IPS-NIHi7 (cell line): ENCODE data around the gene TRAPPC5.

Source experiments
- DNase-seq: peaks from one replicate; pipeline ENCODE4 v3.0.0; 2012; ENCODE audit warnings: mixed read lengths; ENCODE audit errors: extremely low spot score

The TRAPPC5 gene

DNA sequence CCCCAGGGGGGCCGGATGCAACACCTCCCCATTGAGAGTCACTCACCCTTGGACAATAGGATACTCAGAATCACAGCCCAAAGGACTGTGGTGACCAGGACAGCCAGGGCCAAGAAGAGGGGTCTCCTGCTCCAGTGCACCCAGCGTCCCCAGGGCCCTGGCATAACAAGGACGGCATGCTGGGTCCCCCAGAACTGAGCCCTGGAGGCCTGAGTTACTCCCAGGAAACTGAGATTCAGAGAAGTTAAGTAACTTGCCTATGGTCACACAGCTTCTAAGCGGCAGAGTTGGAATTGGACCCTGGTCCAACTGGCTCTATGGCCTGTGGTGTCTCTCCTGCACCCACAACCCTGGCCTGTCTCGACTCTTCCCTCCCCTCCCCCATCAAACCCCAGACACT lies 51.0 kb downstream of the TRAPPC5 start:
- DNase-seq = no peak

DNA sequence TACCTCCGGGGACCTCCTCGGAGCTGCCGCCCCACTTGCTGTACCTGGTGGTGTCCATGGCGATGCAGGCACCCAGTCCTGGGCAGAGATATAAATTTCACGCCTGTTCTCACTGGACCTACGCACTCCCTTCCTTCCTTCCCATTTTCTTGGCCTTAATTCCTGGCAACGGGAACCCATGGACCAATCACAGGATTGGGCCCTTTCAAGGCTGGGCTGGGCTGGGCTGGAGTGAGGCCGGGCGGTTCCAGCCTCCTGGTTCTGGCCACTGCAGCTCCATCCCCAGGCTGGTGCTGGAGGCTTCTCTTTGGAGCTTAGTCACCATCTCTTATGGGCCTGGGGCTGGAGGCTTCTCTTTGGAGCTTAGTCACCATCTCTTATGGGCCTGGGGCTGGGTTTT lies 51.4 kb downstream of the TRAPPC5 start, which contains the start of gene CLEC4G:
Gene CLEC4G, minus strand, starts transcription at position 66 of the 400 bp plus-strand sequence. Its CDS starts 8 bp downstream, at position 58.
- DNase-seq = no peak

- no peak for DNase-seq
These were observed 52.7 kb downstream of the TRAPPC5 start for GRCh38 chr19:7733376-7733775.

DNA sequence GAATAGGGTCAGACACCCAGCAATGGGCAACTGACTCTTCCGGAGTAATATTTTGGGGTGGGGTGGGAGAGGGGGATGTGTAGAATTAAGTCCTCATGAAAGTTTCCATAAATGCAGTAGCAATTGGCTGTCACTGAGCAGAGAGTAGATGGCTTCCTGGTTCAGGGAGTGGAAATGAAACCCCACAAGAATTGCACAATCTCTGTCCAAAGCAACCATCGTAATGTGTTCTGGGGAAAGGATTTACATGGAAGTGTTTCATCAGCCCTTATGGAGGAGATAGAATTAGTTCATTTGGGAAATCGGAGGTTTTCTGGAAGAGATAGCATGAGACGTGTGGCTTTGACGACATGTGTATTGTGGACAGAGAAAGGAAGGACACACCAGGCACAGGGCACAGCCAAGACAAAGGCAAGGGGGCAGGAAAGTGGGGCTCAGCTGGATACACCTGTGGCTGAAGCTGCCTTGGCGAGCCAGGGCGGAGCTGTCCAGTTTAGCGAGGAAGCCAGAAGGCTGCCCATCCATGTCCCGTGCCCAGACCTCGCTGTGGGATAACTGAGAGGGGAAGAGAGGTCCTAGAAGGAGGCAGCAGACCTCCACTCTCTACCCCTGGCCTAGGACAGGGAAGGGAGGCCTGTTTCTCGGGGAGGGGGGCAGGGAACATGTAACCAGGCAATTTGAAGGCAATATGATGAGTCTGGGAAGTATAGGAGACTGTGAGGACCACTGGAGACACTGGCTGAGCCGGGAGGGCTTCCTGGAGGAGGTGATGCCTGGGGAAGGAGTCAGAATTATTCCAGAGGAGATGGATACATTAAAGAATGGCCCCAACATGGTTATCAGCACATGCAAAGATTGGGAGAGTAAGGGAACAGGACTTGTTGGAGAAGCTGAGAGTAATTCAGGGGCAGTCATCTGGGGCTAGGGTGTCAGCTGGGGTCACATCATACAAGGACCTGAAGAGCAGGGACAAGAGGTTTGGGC lies 53.9 kb downstream of the TRAPPC5 start:
- DNase-seq = no peak

GRCh38 chr19:7736148-7736547 lies 55.5 kb downstream of the TRAPPC5 start:
- DNase-seq = no peak

DNA sequence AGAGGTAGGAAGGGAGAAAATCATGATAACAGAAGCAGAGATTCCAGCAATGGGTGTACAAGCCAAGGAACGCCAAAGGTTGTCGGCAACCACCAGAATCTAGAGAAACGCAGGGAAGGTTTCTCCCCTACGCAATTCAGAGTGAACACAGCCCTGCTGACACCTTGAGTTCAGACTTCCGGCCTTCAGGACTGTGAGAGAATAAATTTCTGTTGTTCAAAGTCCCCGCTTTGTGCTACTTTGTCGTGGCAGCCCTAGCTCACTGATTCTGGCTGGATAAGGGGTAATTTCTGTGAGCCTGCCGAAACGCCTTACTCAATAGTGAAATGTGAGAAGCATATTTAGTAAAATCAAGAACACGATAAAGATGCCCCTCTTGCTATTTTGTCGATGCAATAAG lies 56.6 kb downstream of the TRAPPC5 start:
- no peak for DNase-seq
